GM03348 (cell line): ENCODE measurements around the gene CYP11A1.
A peak's percentile ranks its signal among the peaks of the same experiment; 100 is the strongest.

Source experiments
- DNase-seq: peaks from one replicate; pipeline ENCODE4 v3.0.0; 2012; ENCODE audit warnings: low spot score

CYP11A1 gene

GRCh38 chr15:74367296-74367854 is at the start of gene CYP11A1:
TSS of gene CYP11A1 (minus strand) at chr15:74367646. CDS start at chr15:74367585, 61 bp downstream.
- DNase-seq = no peak

- peak; percentile 82 for DNase-seq
Observed at GRCh38 chr15:74417225-74417624, 49.8 kb upstream of the CYP11A1 start.

- no peak for DNase-seq
Observed at GRCh38 chr15:74415966-74416916, 48.8 kb upstream of the CYP11A1 start.

- no peak for DNase-seq
Observed at GRCh38 chr15:74414603-74415338, 47.3 kb upstream of the CYP11A1 start.

GRCh38 chr15:74414081-74414580 is 46.7 kb upstream of the CYP11A1 start:
- no peak for DNase-seq

GRCh38 chr15:74413350-74414080 is 46.1 kb upstream of the CYP11A1 start:
- no peak for DNase-seq

- no peak for DNase-seq
Observed at GRCh38 chr15:74412159-74412558, 44.7 kb upstream of the CYP11A1 start.

- DNase-seq = no peak
Observed at GRCh38 chr15:74411686-74412085, 44.2 kb upstream of the CYP11A1 start.

GRCh38 chr15:74410502-74410901 is 43.1 kb upstream of the CYP11A1 start:
- no peak for DNase-seq

- no peak for DNase-seq
Observed at GRCh38 chr15:74409225-74409624, 41.8 kb upstream of the CYP11A1 start.

- no peak for DNase-seq
Observed at GRCh38 chr15:74408815-74409214, 41.4 kb upstream of the CYP11A1 start.

GRCh38 chr15:74408385-74408784 is 40.9 kb upstream of the CYP11A1 start:
- no peak for DNase-seq

GRCh38 chr15:74406992-74407705 is 39.7 kb upstream of the CYP11A1 start:
- peak; percentile 96 for DNase-seq

- no peak for DNase-seq
Observed at GRCh38 chr15:74406517-74406916, 39.1 kb upstream of the CYP11A1 start.

- DNase-seq = no peak
Observed at GRCh38 chr15:74405823-74406222, 38.4 kb upstream of the CYP11A1 start.

- DNase-seq = peak; percentile 33
Observed at GRCh38 chr15:74403991-74404563, 36.6 kb upstream of the CYP11A1 start.

- no peak for DNase-seq
Observed at GRCh38 chr15:74403588-74403919, 36.1 kb upstream of the CYP11A1 start.

- no peak for DNase-seq
Observed at GRCh38 chr15:74402873-74403587, 35.6 kb upstream of the CYP11A1 start.

GRCh38 chr15:74402337-74402841 is 34.9 kb upstream of the CYP11A1 start:
- DNase-seq = no peak
